SJSA1 (cell line): ENCODE data around the gene COL19A1. TPM values are rescaled to one million over a fixed set of nuclear protein-coding genes. Genes with fewer than 3 reads are reported as not detected.
"Not testable (repeated sequence)": the region's sequence is repeated elsewhere in the genome, so short reads cannot be mapped to it uniquely, and the experiment has no call there.

Source experiments
- DNase-seq, 2 experiments: peaks; one replicate each; pipeline ENCODE4 v3.0.0-alpha.2; 2015 to 2020; ENCODE audit warnings: low spot score in 2 of 2, low read depth in 1 of 2
- H3K27ac ChIP-seq: fragments of 250-450 bp; sonication (Bioruptor Pico); 2 replicates; pipeline ENCODE4 v1.5.1; 2020; ENCODE audit warnings: mild to moderate bottlenecking, moderate library complexity
- H3K27me3 ChIP-seq: fragments of 250-450 bp; sonication (Bioruptor Pico); replicated peaks from 2 replicates; pipeline ENCODE4 v1.5.1; 2020; ENCODE audit warnings: mild to moderate bottlenecking, moderate library complexity
- H3K36me3 ChIP-seq: fragments of 250-450 bp; sonication (Bioruptor Pico); 2 replicates; pipeline ENCODE4 v1.5.1; 2020; ENCODE audit warnings: mild to moderate bottlenecking
- H3K4me1 ChIP-seq: fragments of 250-450 bp; sonication (Bioruptor Pico); replicated peaks from 2 replicates; pipeline ENCODE4 v1.6.1; 2021; ENCODE audit warnings: mild to moderate bottlenecking
- H3K4me3 ChIP-seq: fragments of 250-450 bp; sonication (Bioruptor Pico); 2 replicates; pipeline ENCODE4 v1.5.1; 2020; ENCODE audit warnings: mild to moderate bottlenecking
- H3K9me3 ChIP-seq: fragments of 250-450 bp; sonication (Bioruptor Pico); replicated peaks from 2 replicates; pipeline ENCODE4 v1.5.1; 2020; ENCODE audit warnings: mild to moderate bottlenecking
- total RNA-seq: library from RNA; depleted of rRNA; stranded (reverse); fragments of >200 nt; shearing (Covaris generic); gene quantifications from 2 replicates; pipeline ENCODE4 v1.2.3, GENCODE V29; 2014; rRNA removed

Gene COL19A1
- total RNA-seq: not detected in 2 replicates

DNA sequence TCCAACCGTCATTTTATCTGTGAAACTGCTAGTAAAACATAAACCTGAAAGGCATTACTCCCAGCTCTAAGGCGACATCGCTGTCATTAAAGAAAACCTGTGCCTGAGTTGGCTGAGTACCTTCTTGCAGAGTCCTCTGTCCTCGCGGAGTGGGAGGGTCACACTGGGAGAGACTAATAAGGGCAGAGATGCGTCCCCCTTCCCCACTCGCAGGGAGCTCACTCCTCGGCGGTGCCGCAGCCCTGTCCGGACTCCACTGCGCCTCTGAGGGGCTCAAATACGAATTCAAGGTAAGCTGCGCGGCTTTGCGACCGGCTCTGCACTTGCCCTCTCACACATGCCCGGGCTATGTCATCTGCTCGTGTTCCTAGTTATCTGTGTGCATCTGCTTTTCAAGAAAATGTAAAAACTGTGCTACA, at the start of gene COL19A1:
TSS of gene COL19A1 (plus strand) at position 206 of the 419 bp plus-strand sequence. CDS start 13,012 bp downstream, outside the sequence.
- peak within 1 kb of the TSS; percentile 31 for H3K4me3 ChIP-seq
- H3K27me3 ChIP-seq: peaks cover 27% of the 10 kb centered on the region
- no peaks in the 10 kb centered on the region for H3K9me3 ChIP-seq
- H3K27ac ChIP-seq: no peak within 1 kb of the TSS
- H3K36me3 ChIP-seq: no peaks in the 10 kb centered on the region
- no peak for DNase-seq
- H3K4me1 ChIP-seq: peaks cover 6% of the 10 kb centered on the region

- DNase-seq: no peak
- H3K27me3 ChIP-seq: no peaks in the 10 kb centered on the region
- no peak overlapping the region for H3K4me3 ChIP-seq
- no peaks in the 10 kb centered on the region for H3K36me3 ChIP-seq
- no peaks in the 10 kb centered on the region for H3K4me1 ChIP-seq
- no peak overlapping the region for H3K27ac ChIP-seq
- H3K9me3 ChIP-seq: no peaks in the 10 kb centered on the region
These were observed 49.8 kb upstream of the COL19A1 start for GRCh38 chr6:69816569-69816968.

GRCh38 chr6:69817358-69817757, 49.0 kb upstream of the COL19A1 start:
- no peak overlapping the region for H3K27ac ChIP-seq
- no peaks in the 10 kb centered on the region for H3K9me3 ChIP-seq
- no peaks in the 10 kb centered on the region for H3K36me3 ChIP-seq
- DNase-seq: no peak
- H3K27me3 ChIP-seq: no peaks in the 10 kb centered on the region
- H3K4me1 ChIP-seq: no peaks in the 10 kb centered on the region
- no peak overlapping the region for H3K4me3 ChIP-seq

DNA sequence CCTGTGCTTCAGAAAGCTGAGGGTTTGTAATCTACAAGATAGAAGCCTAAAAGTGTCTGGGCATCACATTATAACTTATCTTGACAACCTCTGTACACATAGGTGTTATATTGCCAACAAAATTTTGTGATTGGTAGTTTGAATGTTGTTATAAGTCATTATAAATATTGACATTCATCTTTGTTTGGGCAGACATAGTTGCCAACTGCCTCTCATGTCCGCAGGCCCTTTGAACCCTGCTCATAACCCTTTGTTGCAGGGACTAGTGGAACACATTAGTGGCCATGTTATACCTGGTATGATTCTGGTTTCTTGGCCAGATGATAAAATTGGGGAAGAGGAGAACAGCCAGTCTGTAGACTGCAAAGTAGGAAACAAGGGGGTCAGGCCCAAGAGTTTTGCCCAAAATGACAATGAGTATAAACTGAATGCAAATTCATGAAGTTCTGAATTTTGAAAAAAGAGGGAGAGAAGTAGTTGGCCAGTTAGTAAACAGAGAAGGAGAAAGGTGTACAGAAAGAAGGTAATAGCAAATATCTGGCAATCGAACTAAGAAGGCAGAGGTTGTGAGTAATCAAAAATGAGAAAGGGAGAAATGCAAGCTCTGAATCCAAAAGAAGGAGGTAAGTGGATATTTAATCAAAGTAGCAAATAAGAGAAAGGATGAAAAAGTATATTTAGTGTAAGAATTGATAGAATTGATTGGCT, 48.0 kb upstream of the COL19A1 start:
- Histone ChIP-seq H3K4me3 (no peak overlapping the region), H3K36me3 (no peaks in the 10 kb centered on the region), H3K27ac (no peak overlapping the region), H3K9me3 (no peaks in the 10 kb centered on the region), H3K27me3 (no peaks in the 10 kb centered on the region), H3K4me1 (no peaks in the 10 kb centered on the region)
- DNase-seq: no peak

DNA sequence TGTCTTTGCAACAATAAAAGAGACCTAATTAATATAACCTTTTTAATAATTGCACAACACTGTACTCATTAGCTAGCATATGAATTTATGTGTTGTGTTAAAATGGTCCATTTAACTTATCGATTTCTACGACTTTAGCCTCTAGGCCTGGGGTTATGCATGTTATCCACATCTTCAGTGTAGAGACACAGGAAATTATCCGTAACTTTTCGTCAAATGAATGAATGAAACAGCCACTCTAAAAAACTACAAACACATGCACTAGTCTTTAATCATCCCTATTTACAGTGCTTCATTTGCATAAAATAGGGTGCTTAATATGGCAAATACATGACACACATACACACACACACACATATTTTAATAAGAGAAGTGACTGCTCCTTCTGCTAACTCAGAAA, 47.2 kb upstream of the COL19A1 start:
- Histone ChIP-seq H3K4me1 (no peaks in the 10 kb centered on the region), H3K4me3 (no peak overlapping the region), H3K9me3 (no peaks in the 10 kb centered on the region), H3K36me3 (no peaks in the 10 kb centered on the region), H3K27ac (no peak overlapping the region), H3K27me3 (no peaks in the 10 kb centered on the region)
- no peak for DNase-seq

GRCh38 chr6:69820018-69820417, 46.3 kb upstream of the COL19A1 start:
- H3K4me3 ChIP-seq: no peak overlapping the region
- H3K27ac ChIP-seq: no peak overlapping the region
- no peaks in the 10 kb centered on the region for H3K9me3 ChIP-seq
- DNase-seq: no peak
- no peaks in the 10 kb centered on the region for H3K36me3 ChIP-seq
- H3K27me3 ChIP-seq: no peaks in the 10 kb centered on the region
- H3K4me1 ChIP-seq: no peaks in the 10 kb centered on the region

GRCh38 chr6:69820438-69820837, 45.9 kb upstream of the COL19A1 start:
- Histone ChIP-seq H3K9me3 (no peaks in the 10 kb centered on the region), H3K27ac (no peak overlapping the region), H3K4me3 (no peak overlapping the region), H3K4me1 (no peaks in the 10 kb centered on the region), H3K36me3 (no peaks in the 10 kb centered on the region), H3K27me3 (no peaks in the 10 kb centered on the region)
- no peak for DNase-seq

DNA sequence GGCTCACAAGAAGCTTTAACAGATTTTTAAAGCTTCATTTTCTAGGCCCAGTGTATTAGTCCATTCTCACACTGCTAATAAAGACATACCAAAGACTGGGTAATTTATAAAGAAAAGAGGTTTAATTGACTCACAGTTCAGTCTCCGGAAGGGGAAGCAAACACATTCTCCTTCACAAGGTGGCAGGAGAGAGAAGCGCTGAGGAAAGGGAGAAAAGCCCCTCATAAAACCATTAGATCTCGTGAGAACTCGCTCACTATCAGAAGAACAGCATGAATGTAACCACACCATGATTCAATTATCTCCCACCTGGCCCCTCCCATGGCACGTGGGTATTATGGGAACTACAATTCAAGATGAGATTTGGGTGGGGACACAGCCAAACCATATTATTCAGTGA, 42.0 kb upstream of the COL19A1 start:
- H3K4me1 ChIP-seq, H3K36me3 ChIP-seq, H3K4me3 ChIP-seq, H3K27me3 ChIP-seq, DNase-seq, H3K9me3 ChIP-seq, H3K27ac ChIP-seq: not testable (repeated sequence)

- no peak for DNase-seq
- Histone ChIP-seq H3K27me3 (no peaks in the 10 kb centered on the region), H3K4me1 (no peaks in the 10 kb centered on the region), H3K4me3 (no peak overlapping the region), H3K9me3 (no peaks in the 10 kb centered on the region), H3K27ac (no peak overlapping the region), H3K36me3 (no peaks in the 10 kb centered on the region)
These were observed 40.5 kb upstream of the COL19A1 start for GRCh38 chr6:69825904-69826303.

GRCh38 chr6:69827276-69827893, 39.0 kb upstream of the COL19A1 start:
- H3K27me3 ChIP-seq: no peaks in the 10 kb centered on the region
- DNase-seq: peak in 1 of 2 experiments; percentile 3
- H3K36me3 ChIP-seq: no peaks in the 10 kb centered on the region
- H3K4me1 ChIP-seq: no peaks in the 10 kb centered on the region
- H3K4me3 ChIP-seq: no peak overlapping the region
- H3K27ac ChIP-seq: no peak overlapping the region
- H3K9me3 ChIP-seq: no peaks in the 10 kb centered on the region

- no peaks in the 10 kb centered on the region for H3K4me1 ChIP-seq
- H3K27me3 ChIP-seq: no peaks in the 10 kb centered on the region
- no peak overlapping the region for H3K4me3 ChIP-seq
- no peak overlapping the region for H3K27ac ChIP-seq
- no peaks in the 10 kb centered on the region for H3K36me3 ChIP-seq
- DNase-seq: no peak
- H3K9me3 ChIP-seq: no peaks in the 10 kb centered on the region
These were observed 33.8 kb upstream of the COL19A1 start for GRCh38 chr6:69832558-69832957.

- H3K9me3 ChIP-seq: no peaks in the 10 kb centered on the region
- DNase-seq: no peak
- no peak overlapping the region for H3K4me3 ChIP-seq
- no peaks in the 10 kb centered on the region for H3K4me1 ChIP-seq
- no peaks in the 10 kb centered on the region; the same call in 1 of the 2 replicates for H3K27me3 ChIP-seq
- no peaks in the 10 kb centered on the region for H3K36me3 ChIP-seq
- H3K27ac ChIP-seq: no peak overlapping the region
These were observed 30.8 kb upstream of the COL19A1 start for GRCh38 chr6:69835414-69836179.

DNA sequence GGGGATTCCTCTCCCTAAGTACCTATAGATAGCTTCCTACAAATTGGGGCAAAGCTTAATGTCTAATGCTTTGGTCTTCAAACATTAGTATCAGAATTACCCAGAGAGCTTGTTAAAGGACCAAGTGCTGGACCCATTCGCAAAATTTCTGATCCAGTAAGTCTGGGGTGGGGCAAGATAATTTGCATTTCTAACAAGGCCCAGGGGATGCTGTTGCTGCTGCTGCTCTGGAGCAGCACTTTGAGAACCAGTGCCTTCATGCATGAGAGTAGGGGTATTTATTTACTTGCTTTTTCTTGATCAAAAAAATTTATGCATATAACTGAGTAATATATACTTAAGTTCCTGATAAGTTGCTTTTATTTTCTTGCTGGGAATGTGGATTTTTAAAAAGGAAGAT, 24.5 kb upstream of the COL19A1 start:
- Histone ChIP-seq H3K9me3 (no peaks in the 10 kb centered on the region), H3K4me1 (no peaks in the 10 kb centered on the region), H3K36me3 (no peaks in the 10 kb centered on the region), H3K27me3 (no peaks in the 10 kb centered on the region; the same call in 1 of the 2 replicates), H3K27ac (no peak overlapping the region), H3K4me3 (no peak overlapping the region)
- no peak for DNase-seq

GRCh38 chr6:69843189-69843588, 23.2 kb upstream of the COL19A1 start:
- Histone ChIP-seq H3K4me3 (no peak overlapping the region), H3K27me3 (no peaks in the 10 kb centered on the region; the same call in 1 of the 2 replicates), H3K36me3 (no peaks in the 10 kb centered on the region), H3K4me1 (no peaks in the 10 kb centered on the region), H3K9me3 (no peaks in the 10 kb centered on the region), H3K27ac (no peak overlapping the region)
- DNase-seq: no peak
